A673 (cell line): ENCODE data around the gene RUBCNL.

Source experiments
- CTCF ChIP-seq: fragments of 300-800, 200-600 bp; sonication (generic); conservative IDR thresholded peaks from 2 replicates; pipeline ENCODE4 v1.5.1; 2017; ENCODE audit warnings: low read depth, mild to moderate bottlenecking, antibody characterized with exemption, low read length, moderate library complexity, mixed read lengths
- EZH2 ChIP-seq: fragments of 200-600 bp; sonication (generic); IDR thresholded peaks from 2 replicates; pipeline ENCODE4 v1.6.1; 2017; ENCODE audit warnings: borderline replicate concordance, low read depth, mild to moderate bottlenecking, mixed read lengths, antibody characterized with exemption, low read length; ENCODE audit not compliant: poor library complexity, severe bottlenecking

GRCh38 chr13:46380242-46380641 is 6.8 kb downstream of the RUBCNL start:
- no peak for TF ChIP-seq EZH2
- TF ChIP-seq CTCF, result no peak
